GM19023 (cell line): ENCODE results near the gene SUCLG2.
"Not testable (repeated sequence)": the region's sequence is repeated elsewhere in the genome, so short reads cannot be mapped to it uniquely, and the experiment has no call there.

Experiments used
- ATAC-seq: cut with Tn5 transposase; IDR thresholded peaks from one replicate; pipeline ENCODE4 v1.9.1; 2021; ENCODE audit warnings: mild to moderate bottlenecking, moderate library complexity; ENCODE audit not compliant: unreplicated experiment

SUCLG2 gene

GRCh38 chr3:67564008-67564407 lies 90.4 kb downstream of the SUCLG2 start:
- ATAC-seq, result no peak

DNA sequence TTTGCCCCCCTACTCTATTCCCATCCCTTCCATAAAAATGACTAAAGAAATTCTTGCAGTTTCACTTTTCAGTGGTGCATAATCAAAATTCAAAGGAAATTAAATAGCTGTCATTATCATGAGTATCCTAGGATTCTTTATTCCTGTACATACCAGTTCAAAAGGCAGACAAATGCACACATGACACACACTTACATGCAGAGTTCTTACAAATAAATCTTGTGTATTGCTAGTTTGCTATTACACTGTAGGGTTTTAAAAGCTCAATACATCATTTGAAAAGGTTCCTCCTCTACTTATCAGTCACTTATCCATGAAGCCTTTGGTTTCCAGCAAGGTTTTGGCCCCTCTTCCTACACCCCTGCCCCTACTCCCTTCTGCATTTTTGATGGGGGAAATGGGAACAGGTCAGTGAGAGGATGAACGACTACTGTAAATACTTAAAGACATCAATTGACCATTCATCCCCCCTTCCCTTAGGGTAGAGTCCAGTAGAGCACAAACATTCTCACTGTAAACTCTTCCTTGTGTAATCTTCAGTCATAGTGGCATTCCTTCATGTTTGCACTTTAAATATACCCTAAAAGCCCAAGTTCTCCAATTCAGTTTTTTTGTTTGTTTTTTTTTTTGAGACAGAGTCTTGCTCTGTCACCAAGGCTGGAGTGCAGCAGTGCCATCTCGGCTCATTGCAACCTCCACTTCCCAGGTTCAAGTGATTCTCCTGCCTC lies 92.6 kb downstream of the SUCLG2 start:
- ATAC-seq, result no peak

- no peak for ATAC-seq
Observed at GRCh38 chr3:67561266-67561665, 93.1 kb downstream of the SUCLG2 start.

DNA sequence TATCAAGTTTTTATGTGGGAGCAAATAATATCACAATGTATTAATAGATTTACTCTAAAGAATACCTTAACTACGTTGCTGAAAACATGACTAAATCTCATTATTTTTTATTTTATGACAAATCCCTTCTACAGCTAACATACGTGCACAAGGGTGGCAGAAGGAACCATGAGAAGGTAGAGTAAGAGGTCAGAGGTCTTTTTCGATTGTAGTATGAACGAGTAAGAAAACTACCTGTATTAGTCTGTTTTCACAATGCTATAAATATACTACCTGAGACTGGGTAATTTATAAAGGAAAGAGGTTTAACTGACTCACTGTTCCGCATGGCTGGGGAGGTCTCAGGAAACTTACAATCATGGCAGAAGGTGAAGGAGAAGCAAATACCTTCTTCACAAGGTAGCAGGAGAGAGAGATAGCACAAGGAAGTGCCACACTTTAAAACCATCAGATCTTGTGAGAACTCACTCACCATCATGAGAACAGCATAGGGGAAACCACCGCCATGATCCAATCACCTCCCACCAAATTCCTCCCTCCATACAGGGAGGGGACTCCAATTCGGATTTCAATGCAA lies 95.3 kb downstream of the SUCLG2 start:
- ATAC-seq, result no peak

DNA sequence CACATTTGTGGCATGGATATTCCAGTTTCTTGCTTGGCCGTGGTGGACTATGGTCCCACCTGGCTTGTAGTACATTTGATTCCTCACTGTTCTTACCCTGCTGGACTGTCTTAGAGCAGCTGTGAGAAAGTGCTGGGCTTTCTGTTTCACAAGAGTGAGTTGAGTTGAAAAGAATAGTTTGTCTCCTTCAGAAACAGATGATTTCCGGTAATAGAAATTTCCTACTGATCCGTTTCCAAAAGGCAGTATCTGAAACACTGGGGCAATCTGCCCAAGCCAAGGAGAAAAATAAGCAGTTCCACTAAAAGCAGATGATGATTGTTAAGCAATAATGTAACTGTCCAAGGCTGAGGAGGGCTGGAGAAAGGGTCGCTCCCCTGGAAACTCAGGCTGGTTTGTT lies 96.0 kb downstream of the SUCLG2 start:
- no peak for ATAC-seq

GRCh38 chr3:67557848-67558355 lies 96.5 kb downstream of the SUCLG2 start:
- ATAC-seq, result no peak

GRCh38 chr3:67551361-67552016 lies 102.9 kb downstream of the SUCLG2 start:
- ATAC-seq, result no peak

- ATAC-seq, result no peak
Observed at GRCh38 chr3:67550541-67550940, 103.9 kb downstream of the SUCLG2 start.

GRCh38 chr3:67542502-67543250 lies 111.7 kb downstream of the SUCLG2 start:
- not testable (repeated sequence) for ATAC-seq

GRCh38 chr3:67540198-67540894 lies 114.1 kb downstream of the SUCLG2 start:
- no peak for ATAC-seq

- not testable (repeated sequence) for ATAC-seq
Observed at GRCh38 chr3:67537203-67537602, 117.2 kb downstream of the SUCLG2 start.

- no peak for ATAC-seq
Observed at GRCh38 chr3:67535006-67535405, 119.4 kb downstream of the SUCLG2 start.

- no peak for ATAC-seq
Observed at GRCh38 chr3:67534594-67534993, 119.8 kb downstream of the SUCLG2 start.

DNA sequence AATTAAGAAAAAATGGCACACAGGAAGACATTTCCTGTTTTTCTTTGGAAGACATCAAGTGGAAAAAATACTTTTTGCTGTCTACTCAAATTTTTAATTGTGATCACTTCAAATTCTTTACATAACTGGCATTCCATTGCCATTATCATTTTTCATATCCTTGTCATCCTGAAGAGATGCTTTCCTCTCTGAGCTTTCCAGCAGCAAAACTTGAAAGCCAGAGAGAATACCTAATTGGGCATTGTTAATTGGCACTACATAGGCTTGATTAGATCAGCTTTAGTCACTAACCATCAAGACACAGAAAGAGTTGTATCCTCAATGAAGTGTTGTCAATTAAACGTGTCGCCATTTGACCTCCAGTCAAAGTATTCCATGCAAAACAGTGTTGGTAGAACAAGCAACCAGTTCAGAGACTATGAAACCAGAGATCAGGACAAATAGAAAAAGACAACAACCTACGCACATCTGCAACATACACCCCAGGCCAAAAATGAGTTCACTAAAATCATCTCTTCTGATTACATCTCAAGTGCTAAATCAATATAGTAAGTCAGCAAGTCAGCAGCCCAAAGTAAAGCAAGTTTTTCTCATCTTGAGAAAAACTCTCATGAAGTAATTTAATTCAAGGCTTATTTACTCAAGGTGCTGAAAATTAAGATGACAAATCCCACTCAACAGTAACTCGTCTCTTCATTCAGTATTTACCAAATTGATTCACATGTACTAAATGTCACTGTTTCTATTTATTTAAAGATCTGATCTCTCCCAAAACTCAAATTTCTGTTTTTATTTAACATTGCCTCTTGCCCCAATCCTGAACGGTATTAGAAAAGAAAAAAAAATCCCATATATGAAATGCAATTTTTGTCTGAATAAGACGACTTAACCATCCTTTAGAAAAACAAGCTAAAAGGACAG lies 123.0 kb downstream of the SUCLG2 start:
- ATAC-seq, result no peak

GRCh38 chr3:67529915-67530314 lies 124.5 kb downstream of the SUCLG2 start:
- no peak for ATAC-seq

- no peak for ATAC-seq
Observed at GRCh38 chr3:67529337-67529736, 125.1 kb downstream of the SUCLG2 start.

DNA sequence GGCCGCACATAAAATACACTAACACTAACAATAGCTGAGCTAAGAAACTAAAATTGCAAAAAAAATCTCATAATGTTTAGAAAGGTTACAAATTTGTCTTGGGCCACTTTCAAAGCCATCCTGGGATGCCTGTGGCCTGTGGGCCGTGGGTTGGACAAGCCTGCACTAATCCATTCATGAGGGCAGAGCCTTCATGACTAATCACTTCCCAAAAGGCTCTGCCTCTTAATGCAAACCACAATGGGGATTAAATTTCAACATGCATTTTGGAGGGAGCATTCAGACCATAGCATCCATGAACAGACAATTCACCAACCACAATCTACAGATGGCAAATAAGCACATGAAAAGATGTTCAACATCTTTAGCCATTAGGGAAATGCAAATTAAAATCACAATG lies 128.2 kb downstream of the SUCLG2 start:
- no peak for ATAC-seq

DNA sequence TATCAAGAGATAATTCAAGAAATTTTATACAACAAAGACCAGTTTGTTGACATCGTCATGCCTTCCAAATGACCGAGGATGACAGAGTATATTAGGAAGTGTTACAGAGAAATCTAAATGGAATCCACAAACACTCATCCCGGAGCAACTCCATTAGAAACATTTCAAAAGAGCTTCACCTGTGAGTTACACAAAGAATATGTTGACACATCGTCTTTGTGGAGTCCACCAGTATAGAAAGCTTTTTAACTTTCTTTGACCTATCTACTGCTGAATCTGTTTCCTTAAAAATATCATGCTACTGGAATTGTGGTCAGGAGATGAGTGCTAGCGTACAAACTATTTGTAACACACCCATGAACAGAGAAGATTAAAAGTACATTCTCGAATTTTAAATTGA lies 130.4 kb downstream of the SUCLG2 start:
- no peak for ATAC-seq

DNA sequence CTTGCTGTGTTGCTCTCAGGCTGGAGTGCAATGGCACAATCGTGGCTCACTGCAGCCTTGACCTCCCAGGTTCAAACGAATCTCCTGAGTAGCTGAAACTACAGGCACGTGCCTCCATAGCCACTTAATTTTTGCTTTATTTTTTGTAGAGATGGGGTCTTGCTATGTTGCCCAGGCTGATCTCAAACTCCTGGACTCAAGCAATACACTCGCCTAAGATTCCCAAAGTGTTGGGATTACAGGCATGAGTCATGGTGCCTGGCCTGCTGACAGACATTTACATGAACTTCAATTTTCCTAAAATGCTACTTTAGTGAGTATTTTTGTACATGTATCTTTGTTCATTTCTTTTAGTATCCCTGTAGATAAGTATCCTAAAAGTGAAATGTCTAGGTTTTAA lies 132.3 kb downstream of the SUCLG2 start:
- ATAC-seq, result no peak
